22Rv1 (cell line): ENCODE results near the gene VCAN.

Experiments
- H3K27ac ChIP-seq: fragments of 450-650 bp; 2 replicates; pipeline ENCODE4 v1.5.1; 2017
- ZFX ChIP-seq: fragments of 450-650 bp; IDR thresholded peaks from 2 replicates; pipeline ENCODE4 v1.6.1; 2017; ENCODE audit warnings: antibody characterized with exemption, borderline replicate concordance
- TF ChIP-seq, protein P1 (sequence below): fragments of 450-650 bp; IDR thresholded peaks from 2 replicates; pipeline ENCODE4 v1.5.1; 2017; ENCODE audit warnings: mild to moderate bottlenecking

The VCAN gene

DNA sequence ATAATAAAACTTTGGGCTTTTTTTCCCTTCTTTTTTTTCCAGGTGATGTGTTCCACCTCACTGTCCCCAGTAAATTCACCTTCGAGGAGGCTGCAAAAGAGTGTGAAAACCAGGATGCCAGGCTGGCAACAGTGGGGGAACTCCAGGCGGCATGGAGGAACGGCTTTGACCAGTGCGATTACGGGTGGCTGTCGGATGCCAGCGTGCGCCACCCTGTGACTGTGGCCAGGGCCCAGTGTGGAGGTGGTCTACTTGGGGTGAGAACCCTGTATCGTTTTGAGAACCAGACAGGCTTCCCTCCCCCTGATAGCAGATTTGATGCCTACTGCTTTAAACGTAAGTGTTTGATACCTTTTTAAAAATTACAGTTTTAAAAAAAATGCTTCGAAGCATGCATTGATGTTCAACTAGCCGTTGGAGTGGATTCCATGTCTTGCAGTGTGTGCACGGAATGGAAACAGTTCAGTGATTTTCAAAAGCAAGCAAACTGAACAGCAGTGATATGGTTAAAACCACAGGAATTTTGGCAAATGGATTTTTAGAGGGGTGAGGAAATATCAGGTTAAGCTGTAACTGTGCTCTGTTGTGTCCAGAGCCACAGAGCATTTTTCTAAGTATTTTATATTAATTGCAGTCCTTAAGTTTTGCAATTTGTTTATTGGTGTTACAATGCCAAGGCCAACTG is 40.7 kb downstream of the VCAN start:
- TF ChIP-seq ZFX: no peak
- TF ChIP-seq, protein P1, sequence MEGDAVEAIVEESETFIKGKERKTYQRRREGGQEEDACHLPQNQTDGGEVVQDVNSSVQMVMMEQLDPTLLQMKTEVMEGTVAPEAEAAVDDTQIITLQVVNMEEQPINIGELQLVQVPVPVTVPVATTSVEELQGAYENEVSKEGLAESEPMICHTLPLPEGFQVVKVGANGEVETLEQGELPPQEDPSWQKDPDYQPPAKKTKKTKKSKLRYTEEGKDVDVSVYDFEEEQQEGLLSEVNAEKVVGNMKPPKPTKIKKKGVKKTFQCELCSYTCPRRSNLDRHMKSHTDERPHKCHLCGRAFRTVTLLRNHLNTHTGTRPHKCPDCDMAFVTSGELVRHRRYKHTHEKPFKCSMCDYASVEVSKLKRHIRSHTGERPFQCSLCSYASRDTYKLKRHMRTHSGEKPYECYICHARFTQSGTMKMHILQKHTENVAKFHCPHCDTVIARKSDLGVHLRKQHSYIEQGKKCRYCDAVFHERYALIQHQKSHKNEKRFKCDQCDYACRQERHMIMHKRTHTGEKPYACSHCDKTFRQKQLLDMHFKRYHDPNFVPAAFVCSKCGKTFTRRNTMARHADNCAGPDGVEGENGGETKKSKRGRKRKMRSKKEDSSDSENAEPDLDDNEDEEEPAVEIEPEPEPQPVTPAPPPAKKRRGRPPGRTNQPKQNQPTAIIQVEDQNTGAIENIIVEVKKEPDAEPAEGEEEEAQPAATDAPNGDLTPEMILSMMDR: no peak
- no peak overlapping the region for H3K27ac ChIP-seq

DNA sequence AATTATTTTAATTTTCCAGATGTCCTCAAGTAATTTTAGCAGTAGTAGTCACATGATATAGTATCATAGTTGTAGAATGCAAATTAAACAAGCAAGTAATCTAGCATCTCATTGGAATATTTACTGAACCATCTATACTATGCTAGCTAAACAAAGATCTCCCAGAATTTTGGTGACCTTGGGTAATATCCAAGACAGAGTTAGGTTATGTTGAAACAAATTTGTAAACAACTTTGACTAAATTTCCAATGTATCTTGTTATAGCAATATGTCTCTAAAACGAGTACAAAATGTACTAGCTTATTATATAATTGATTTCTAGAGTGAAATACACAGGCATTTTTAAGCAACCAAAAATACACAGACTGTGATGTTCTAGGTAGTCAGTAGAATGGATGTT is 41.5 kb downstream of the VCAN start:
- no peak overlapping the region for H3K27ac ChIP-seq
- TF ChIP-seq, protein P1: no peak
- no peak for TF ChIP-seq ZFX

DNA sequence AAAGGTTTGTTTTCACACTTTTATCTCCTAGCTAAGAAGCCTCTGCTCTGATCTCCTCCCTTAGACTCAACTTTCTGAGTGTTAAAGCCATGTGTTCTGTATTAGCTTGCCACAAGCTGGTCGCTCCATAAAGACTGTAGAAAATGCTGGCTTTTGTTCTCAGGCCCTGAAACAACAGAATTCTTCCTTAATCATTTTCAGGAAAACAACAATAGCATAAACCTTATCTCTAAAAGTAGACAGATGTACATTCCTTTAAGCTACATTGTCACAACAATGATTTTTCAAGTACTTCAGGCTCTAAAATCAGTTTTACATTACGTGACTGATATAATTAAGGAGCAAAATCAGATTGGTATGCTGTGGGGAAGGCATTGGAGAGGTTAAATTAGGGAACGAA is 41.9 kb downstream of the VCAN start:
- no peak overlapping the region for H3K27ac ChIP-seq
- TF ChIP-seq, protein P1: no peak
- TF ChIP-seq ZFX: no peak

DNA sequence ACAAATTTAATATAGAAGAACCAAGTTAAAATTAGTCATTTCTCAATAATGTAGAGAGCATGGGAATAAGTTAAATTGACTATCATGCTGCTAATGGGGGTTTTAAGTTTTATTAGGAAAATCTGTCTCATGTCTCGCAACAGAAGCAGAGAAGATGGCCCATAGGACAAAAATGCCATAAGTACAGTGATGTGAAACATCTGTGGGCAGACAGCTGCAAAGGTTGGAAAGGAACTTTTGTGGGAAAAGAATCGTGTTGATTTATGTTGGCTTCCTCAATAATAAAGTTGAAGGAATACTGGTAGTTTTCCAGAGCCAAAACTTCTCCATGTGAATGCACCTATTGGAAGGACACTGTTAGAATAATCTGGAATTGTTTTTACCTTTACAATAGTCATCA is 44.8 kb downstream of the VCAN start:
- TF ChIP-seq, protein P1: no peak
- no peak for TF ChIP-seq ZFX
- no peak overlapping the region for H3K27ac ChIP-seq

DNA sequence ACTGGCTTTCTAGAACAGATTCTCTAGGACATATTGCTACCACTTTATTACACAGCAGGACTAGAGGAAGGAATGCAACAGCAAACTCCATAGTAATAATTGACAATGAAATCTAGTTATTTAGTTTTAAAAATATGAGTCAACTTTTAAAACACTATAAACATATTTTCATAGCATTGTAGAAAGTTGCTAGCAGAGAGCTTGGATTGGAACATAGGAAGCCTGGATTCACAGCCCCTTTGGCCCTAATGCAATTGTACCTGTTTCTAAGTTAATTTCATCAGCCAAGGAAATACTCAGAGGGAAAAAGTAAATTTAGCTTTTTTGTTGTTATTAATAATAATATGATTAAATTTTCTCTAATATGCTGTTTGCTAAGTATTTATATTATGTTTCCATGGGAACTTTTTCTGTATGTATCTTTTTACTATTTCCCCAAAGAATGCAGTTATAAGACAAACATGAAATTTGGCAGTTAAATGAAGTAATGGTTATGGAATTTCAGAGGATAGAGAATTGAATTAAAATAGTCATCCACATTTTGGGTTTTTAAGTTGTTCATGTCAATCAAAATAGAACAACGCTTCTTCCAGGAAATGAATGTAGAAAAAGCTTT is 45.6 kb downstream of the VCAN start:
- H3K27ac ChIP-seq: no peak overlapping the region
- TF ChIP-seq ZFX: no peak
- TF ChIP-seq, protein P1: no peak

DNA sequence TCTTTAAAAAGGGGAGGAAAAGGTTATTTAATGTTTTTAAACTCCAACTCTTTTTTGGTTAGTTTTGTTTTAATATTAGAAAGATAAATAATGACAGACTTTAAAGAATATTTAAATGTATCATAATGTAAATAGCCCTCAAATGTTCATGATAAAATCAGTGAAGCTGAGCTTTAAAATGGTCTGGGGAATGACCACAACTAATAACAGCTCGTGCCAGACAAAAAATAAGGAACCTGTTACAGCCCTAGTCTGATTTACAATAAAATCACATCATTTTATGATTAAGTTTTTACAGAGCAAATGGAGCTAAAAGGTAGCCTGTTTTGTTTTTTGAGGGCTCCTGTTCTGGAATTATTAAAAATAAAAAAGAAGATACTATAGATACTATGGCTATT is 46.1 kb downstream of the VCAN start:
- no peak overlapping the region for H3K27ac ChIP-seq
- TF ChIP-seq, protein P1: no peak
- TF ChIP-seq ZFX: no peak

DNA sequence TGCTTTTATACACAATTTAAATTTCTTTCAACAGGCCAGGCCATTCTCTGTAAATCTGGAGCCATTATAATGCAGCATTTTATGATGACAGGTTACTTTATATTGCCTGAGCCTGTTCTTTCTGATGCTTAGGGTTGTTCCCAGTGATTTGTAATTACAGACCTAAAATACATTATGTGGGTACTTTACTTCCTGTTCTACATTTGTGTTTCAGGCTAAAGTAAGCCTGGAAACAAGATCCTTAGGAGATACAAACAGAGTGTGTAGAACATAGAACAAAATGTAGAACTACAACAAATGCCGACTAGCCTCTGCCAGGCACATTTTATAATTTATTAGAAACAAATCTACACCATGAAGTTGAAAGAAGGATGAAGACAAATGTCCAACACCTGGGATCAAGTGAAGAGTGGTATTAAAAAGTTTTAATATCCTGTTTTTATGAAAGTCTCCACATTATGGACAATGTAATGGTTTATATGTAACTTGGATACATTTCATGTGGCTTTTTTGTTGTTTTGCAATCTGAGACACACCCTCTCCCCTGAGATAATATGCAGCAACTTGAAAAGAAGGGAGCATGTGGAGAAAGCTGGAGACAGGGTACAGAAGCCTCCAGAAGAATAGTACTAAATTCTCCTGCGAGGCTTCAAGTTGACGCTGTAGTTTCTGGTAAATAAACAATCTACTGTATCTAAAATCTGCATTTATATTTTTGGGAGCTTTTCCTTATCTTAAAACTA is 46.9 kb downstream of the VCAN start:
- no peak overlapping the region for H3K27ac ChIP-seq
- TF ChIP-seq ZFX: no peak
